GM18870 (cell line): ENCODE measurements around the gene NELL1.

Experiments
- ATAC-seq: cut with Tn5 transposase; IDR thresholded peaks from one replicate; pipeline ENCODE4 v1.9.1; 2021; ENCODE audit warnings: moderate library complexity; ENCODE audit not compliant: unreplicated experiment

NELL1 gene

GRCh38 chr11:20962581-20962980 lies 293.2 kb downstream of the NELL1 start:
- no peak for ATAC-seq

GRCh38 chr11:20963596-20963995 lies 294.2 kb downstream of the NELL1 start:
- ATAC-seq, result no peak

GRCh38 chr11:20964985-20965384 lies 295.6 kb downstream of the NELL1 start:
- ATAC-seq, result no peak

- ATAC-seq, result no peak
Observed at GRCh38 chr11:20966489-20966888, 297.1 kb downstream of the NELL1 start.

- ATAC-seq, result no peak
Observed at GRCh38 chr11:20973940-20974559, 304.7 kb downstream of the NELL1 start.

GRCh38 chr11:20980736-20981135 lies 311.4 kb downstream of the NELL1 start:
- ATAC-seq, result no peak

GRCh38 chr11:20990447-20990846 lies 321.1 kb downstream of the NELL1 start:
- ATAC-seq, result no peak

GRCh38 chr11:20991471-20991870 lies 322.1 kb downstream of the NELL1 start:
- ATAC-seq, result no peak

- no peak for ATAC-seq
Observed at GRCh38 chr11:21007297-21007696, 337.9 kb downstream of the NELL1 start.

- ATAC-seq, result no peak
Observed at GRCh38 chr11:21018248-21018647, 348.9 kb downstream of the NELL1 start.

- no peak for ATAC-seq
Observed at GRCh38 chr11:21026685-21027084, 357.3 kb downstream of the NELL1 start.

- ATAC-seq, result no peak
Observed at GRCh38 chr11:21037850-21038249, 368.5 kb downstream of the NELL1 start.

GRCh38 chr11:21038801-21039200 lies 369.4 kb downstream of the NELL1 start:
- ATAC-seq, result no peak

- ATAC-seq, result no peak
Observed at GRCh38 chr11:21040630-21041029, 371.2 kb downstream of the NELL1 start.

GRCh38 chr11:21048626-21049025 lies 379.2 kb downstream of the NELL1 start:
- no peak for ATAC-seq

GRCh38 chr11:21053466-21053865 lies 384.1 kb downstream of the NELL1 start:
- ATAC-seq, result no peak

- no peak for ATAC-seq
Observed at GRCh38 chr11:21056644-21057043, 387.3 kb downstream of the NELL1 start.

- ATAC-seq, result no peak
Observed at GRCh38 chr11:21059879-21060278, 390.5 kb downstream of the NELL1 start.

- no peak for ATAC-seq
Observed at GRCh38 chr11:21066030-21066429, 396.6 kb downstream of the NELL1 start.

GRCh38 chr11:21068886-21069285 lies 399.5 kb downstream of the NELL1 start:
- ATAC-seq, result no peak

- no peak for ATAC-seq
Observed at GRCh38 chr11:21069909-21070308, 400.5 kb downstream of the NELL1 start.

GRCh38 chr11:21072558-21072957 lies 403.2 kb downstream of the NELL1 start:
- peak; percentile 63 for ATAC-seq

GRCh38 chr11:21082853-21083252 lies 413.5 kb downstream of the NELL1 start:
- ATAC-seq, result no peak
